ENCODE data around the gene LENG1. TPM values are rescaled to one million over a fixed set of nuclear protein-coding genes. Genes with fewer than 3 reads are reported as not detected.
A peak's percentile ranks its signal among the peaks of the same experiment; 100 is the strongest.

LENG1 gene
- total RNA-seq, 1 experiment from 2014 or later = 7.6 TPM

DNA sequence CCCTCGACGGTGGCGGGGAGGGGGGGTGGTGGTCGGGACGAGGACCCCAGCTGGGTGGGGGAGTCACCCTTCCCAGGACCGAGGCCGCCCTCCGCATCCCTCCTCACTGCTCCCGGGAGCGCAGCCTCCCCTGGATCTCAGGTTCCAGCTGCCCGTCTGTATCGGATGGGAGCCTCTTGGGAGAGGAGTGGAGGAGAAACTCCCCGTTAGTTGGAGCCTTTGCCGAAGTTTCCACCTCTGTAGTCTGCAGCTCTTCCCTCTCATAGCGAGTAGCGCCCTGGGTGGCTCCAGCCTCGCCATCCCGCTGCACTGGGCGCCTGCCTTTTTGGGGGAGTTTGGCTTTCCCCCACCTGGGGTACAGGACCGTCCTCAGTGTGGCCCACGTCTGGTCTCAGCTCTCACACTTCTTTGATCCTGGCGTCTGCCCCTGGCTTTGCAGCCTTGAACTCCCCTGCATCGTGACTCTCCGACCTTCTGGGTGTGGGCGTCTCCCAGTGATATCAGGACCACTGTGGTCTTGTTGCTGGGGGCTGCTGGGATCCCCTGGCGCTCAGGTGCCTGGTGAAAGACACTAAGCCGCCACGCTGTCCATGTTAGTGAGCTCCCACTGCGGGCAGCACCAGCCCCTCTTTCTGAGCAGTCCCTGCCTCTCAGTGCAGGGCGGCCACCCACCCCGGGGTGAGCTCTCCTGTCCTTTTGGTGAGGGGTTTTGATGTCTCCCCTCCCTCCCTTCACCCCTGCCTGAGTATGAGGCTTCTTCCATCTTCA, 20.8 kb downstream of the LENG1 start:
- Histone ChIP-seq H3K27me3 (ENCODE audit: insufficient read depth, low read length) (no peaks in the 10 kb centered on the region), H3K27ac (ENCODE audit: low read depth, low read length) (peak overlapping the region; percentile 77), H3K4me3 (replicated peaks in 1 of 2; ENCODE audit: low read depth in 1 of 2, low read length in 2 of 2) (peak overlapping the region; percentile 76 to 82), H3K9me3 (ENCODE audit: control insufficient read depth in 1 of 2, insufficient read depth in 1 of 2, low read depth in 1 of 2, low read length in 2 of 2) (no peaks in the 10 kb centered on the region), H3K9me2 (ENCODE audit: insufficient read depth) (no peaks in the 10 kb centered on the region), H3K4me1 (ENCODE audit: control insufficient read depth in 1 of 2, insufficient read depth in 2 of 2, low read length in 2 of 2) (peaks cover 9 to 27% of the 10 kb centered on the region in 2 experiments), H3K79me2 (ENCODE audit: insufficient read depth, low read length) (peaks cover 57% of the 10 kb centered on the region), H3K4me2 (ENCODE audit: low read length) (peak overlapping the region; percentile 92), H3K36me3 (ENCODE audit: control insufficient read depth in 1 of 2, insufficient read depth in 2 of 2, low read length in 2 of 2) (peaks cover 26 to 29% of the 10 kb centered on the region in 2 experiments; a peak in 3 of 4 replicates), H2AFZ (ENCODE audit: low read depth, low read length, poor library complexity, severe bottlenecking) (no peak overlapping the region), H4K20me1 (ENCODE audit: insufficient read depth) (no peaks in the 10 kb centered on the region), H3K9ac (ENCODE audit: low read length) (peak overlapping the region; percentile 96)
- RAD21 ChIA-PET (ENCODE audit: low non-redundant PET in 1 of 2, low total read pairs in 2 of 2, uncharacterized antibody in 2 of 2, unreplicated experiment in 2 of 2) = no interaction called here
- DNase-seq (ENCODE audit: low read depth, low spot score) (no peak), ATAC-seq (no peak)
- POLR2A ChIA-PET = no interaction called here
- BruUV-seq (replicated peaks) = no TSS peak
- CTCF ChIA-PET = no interaction called here
- intact Hi-C loops (cut with micrococcal nuclease) = no loop called here
- TF ChIP-seq, protein P1, sequence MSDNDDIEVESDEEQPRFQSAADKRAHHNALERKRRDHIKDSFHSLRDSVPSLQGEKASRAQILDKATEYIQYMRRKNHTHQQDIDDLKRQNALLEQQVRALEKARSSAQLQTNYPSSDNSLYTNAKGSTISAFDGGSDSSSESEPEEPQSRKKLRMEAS (IDR thresholded peaks at IDR 0.05) = no peak

DNA sequence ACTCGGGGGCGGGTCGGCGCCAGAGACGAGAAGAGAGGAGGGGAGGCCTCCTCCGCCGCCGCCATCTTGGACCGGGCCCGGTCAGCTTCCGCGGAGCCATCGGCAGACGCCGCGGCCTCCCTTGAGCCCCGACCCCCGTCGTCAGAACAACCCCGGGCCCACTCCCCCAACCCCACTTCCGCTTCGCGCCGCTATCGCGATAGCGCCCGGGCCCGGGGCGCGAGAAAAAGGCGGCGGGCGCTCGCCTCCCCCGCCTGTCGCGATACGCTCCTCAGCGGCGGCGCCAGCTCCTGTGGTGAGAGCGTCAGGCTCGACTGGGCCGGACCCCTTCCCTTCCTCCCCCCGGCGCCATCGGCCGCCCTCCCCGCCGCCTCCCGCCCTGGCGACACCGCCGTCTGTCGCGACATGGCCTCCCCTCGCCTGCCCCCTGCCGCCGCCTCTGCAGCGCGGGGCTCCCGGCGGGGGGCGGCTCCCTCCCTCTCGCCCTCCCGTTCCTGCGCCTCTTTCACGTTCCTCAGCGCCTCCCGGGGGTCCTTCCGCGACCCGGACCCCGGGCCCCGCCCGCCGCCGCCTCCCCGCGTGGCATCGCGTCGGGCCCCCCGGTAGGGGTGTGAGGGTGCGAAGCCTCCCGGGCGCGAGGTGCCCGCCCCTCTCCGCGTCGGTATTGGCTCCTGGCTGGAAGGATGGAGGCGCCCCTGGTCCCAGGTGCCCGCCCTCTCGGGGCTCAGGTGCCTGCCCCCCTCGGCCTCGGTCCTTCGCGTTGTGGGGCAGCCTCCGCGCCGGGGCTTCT, 21.6 kb downstream of the LENG1 start, which contains the start of gene CNOT3:
Gene CNOT3, plus strand, starts transcription at position 64 of the 790 bp plus-strand sequence. CDS start 5,217 bp downstream, outside the sequence.
- DNase-seq (ENCODE audit: low read depth, low spot score) (no peak), ATAC-seq (no peak)
- Histone ChIP-seq H3K9me3 (ENCODE audit: control insufficient read depth in 1 of 2, insufficient read depth in 1 of 2, low read depth in 1 of 2, low read length in 2 of 2) (no peaks in the 10 kb centered on the region), H4K20me1 (ENCODE audit: insufficient read depth) (no peaks in the 10 kb centered on the region), H3K36me3 (ENCODE audit: control insufficient read depth in 1 of 2, insufficient read depth in 2 of 2, low read length in 2 of 2) (peaks cover 18 to 21% of the 10 kb centered on the region in 2 experiments; a peak in 3 of 4 replicates), H3K9me2 (ENCODE audit: insufficient read depth) (no peaks in the 10 kb centered on the region), H3K4me3 (replicated peaks in 1 of 2; ENCODE audit: low read depth in 1 of 2, low read length in 2 of 2) (peak within 1 kb of the TSS; percentile 76 to 82), H3K27ac (ENCODE audit: low read depth, low read length) (peak within 1 kb of the TSS; percentile 77), H3K4me1 (ENCODE audit: control insufficient read depth in 1 of 2, insufficient read depth in 2 of 2, low read length in 2 of 2) (peaks cover 15 to 31% of the 10 kb centered on the region in 2 experiments), H3K9ac (ENCODE audit: low read length) (peak within 1 kb of the TSS; percentile 96), H3K79me2 (ENCODE audit: insufficient read depth, low read length) (peaks cover 52% of the 10 kb centered on the region), H3K27me3 (ENCODE audit: insufficient read depth, low read length) (no peaks in the 10 kb centered on the region), H3K4me2 (ENCODE audit: low read length) (peak within 1 kb of the TSS; percentile 98), H2AFZ (ENCODE audit: low read depth, low read length, poor library complexity, severe bottlenecking) (peak within 1 kb of the TSS; percentile 18)
- RAD21 ChIA-PET (ENCODE audit: low non-redundant PET in 1 of 2, low total read pairs in 2 of 2, uncharacterized antibody in 2 of 2, unreplicated experiment in 2 of 2) = interaction anchor here in 1 of 2 experiments (0.6 kb wide), 1 partner anchor 94 kb away, joined by 3 read pairs; no protein-coding TSS in a partner anchor
- CTCF ChIA-PET = interaction anchor here (0.7 to 1.4 kb wide), 11 partner anchors 31 to 345 kb away, joined by 3 to 11 read pairs (median 4); partner anchors contain the start of gene MBOAT7
- no TSS peak for BruUV-seq (replicated peaks)
- intact Hi-C loops (cut with micrococcal nuclease) = loop anchor here (1.0 kb wide), 1 partner anchor 21 kb away; the partner anchor contains the start of gene LENG1
- POLR2A ChIA-PET = interaction anchor here (0.9 to 2.0 kb wide), 17 partner anchors 14 to 328 kb away, joined by 3 to 26 read pairs (median 5); partner anchors contain the start of genes LENG1, MBOAT7, MYADM and PRPF31
- TF ChIP-seq, protein P2, sequence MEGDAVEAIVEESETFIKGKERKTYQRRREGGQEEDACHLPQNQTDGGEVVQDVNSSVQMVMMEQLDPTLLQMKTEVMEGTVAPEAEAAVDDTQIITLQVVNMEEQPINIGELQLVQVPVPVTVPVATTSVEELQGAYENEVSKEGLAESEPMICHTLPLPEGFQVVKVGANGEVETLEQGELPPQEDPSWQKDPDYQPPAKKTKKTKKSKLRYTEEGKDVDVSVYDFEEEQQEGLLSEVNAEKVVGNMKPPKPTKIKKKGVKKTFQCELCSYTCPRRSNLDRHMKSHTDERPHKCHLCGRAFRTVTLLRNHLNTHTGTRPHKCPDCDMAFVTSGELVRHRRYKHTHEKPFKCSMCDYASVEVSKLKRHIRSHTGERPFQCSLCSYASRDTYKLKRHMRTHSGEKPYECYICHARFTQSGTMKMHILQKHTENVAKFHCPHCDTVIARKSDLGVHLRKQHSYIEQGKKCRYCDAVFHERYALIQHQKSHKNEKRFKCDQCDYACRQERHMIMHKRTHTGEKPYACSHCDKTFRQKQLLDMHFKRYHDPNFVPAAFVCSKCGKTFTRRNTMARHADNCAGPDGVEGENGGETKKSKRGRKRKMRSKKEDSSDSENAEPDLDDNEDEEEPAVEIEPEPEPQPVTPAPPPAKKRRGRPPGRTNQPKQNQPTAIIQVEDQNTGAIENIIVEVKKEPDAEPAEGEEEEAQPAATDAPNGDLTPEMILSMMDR (IDR thresholded peaks at IDR 0.05 in 2 of 3, conservative IDR thresholded peaks at IDR 0.05 in 1 of 3; ENCODE audit: borderline replicate concordance in 1 of 3, insufficient read depth in 1 of 3, low read depth in 2 of 3, low read length in 2 of 3) = 0 out of 6 replicates have a peak, but pooled peaks of 1 of the 3 experiments have one; percentile 17
- TF ChIP-seq ZFX (IDR thresholded peaks at IDR 0.05) (peak; percentile 63; the same call in 1 of the 2 replicates), POLR2AphosphoS5 (IDR thresholded peaks at IDR 0.05; ENCODE audit: low read depth, low read length) (peak; percentile 88), YY1 (IDR thresholded peaks at IDR 0.05; ENCODE audit: extremely low read depth, insufficient replicate concordance, low read depth, low read length) (peak; percentile 93)
- TF ChIP-seq, protein P1 (IDR thresholded peaks at IDR 0.05) = no peak; the same call in 1 of the 2 replicates

Data from HCT116 (cell line).